ENCODE data around the gene IPO5.
"Not testable (repeated sequence)": the region's sequence is repeated elsewhere in the genome, so short reads cannot be mapped to it uniquely, and the experiment has no call there.

Gene IPO5

DNA sequence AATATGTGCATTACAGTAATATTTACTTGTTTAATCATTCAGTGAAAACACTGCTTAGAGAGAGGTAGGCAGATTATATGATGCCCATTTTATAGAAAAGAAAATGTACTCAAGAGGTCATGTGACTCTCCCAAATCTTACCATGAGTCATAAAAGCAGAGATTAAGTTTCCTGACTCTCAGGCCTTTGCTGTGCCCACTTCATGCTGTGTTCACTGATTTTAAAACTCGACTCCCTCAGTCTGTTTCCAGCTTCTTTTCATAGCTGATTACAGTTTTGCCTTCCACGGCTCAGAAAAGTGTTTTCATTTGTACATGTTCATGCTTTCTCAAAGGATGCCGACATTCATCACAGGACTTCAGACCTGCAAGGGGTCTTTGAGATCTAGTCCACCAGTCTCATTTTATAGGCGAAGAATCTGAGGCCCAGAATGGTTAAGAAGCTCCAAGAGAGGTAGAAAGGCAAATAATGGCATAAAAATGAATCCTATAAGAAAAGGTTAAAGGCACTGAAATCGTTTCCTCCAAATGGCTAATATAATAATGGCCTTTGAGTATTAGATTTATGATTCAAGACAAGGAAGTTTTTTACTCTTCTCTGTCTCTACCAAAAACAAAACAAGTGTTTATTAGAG lies 9.0 kb upstream of the IPO5 start:
- H3K27ac ChIP-seq, result no peak overlapping the region
- H3K4me3 ChIP-seq (ENCODE audit: low read depth in 1 of 2, low read length in 1 of 2), result no peak overlapping the region
- H3K4me1 ChIP-seq (ENCODE audit: control insufficient read depth in 1 of 2, insufficient read depth in 1 of 2, low read depth in 1 of 2, low read length in 1 of 2), result no peaks in the 10 kb centered on the region
- H3K9me3 ChIP-seq, result no peaks in the 10 kb centered on the region
- TF ChIP-seq, protein P1, sequence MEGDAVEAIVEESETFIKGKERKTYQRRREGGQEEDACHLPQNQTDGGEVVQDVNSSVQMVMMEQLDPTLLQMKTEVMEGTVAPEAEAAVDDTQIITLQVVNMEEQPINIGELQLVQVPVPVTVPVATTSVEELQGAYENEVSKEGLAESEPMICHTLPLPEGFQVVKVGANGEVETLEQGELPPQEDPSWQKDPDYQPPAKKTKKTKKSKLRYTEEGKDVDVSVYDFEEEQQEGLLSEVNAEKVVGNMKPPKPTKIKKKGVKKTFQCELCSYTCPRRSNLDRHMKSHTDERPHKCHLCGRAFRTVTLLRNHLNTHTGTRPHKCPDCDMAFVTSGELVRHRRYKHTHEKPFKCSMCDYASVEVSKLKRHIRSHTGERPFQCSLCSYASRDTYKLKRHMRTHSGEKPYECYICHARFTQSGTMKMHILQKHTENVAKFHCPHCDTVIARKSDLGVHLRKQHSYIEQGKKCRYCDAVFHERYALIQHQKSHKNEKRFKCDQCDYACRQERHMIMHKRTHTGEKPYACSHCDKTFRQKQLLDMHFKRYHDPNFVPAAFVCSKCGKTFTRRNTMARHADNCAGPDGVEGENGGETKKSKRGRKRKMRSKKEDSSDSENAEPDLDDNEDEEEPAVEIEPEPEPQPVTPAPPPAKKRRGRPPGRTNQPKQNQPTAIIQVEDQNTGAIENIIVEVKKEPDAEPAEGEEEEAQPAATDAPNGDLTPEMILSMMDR (IDR thresholded peaks at IDR 0.05), result no peak
- H3K36me3 ChIP-seq, result no peaks in the 10 kb centered on the region
- no peaks in the 10 kb centered on the region for H3K27me3 ChIP-seq

DNA sequence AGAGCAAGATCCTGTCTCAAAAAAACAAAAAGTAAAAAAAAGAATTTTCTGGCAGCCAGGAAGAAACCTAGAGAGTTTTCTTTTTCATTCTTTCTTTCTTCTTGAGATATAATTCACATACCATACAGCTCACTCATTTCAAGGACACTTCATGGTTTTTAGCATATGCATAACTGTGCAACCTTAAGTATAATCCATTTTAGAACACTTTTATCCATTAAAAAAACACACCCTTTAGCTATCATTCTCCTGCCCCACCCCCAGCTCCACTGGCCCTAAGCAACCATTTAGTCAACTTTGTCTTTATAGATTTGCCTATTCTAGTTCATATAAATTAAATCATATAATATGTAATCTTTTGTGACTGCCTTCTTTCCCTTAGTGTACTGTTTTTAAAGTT lies 8.1 kb upstream of the IPO5 start:
- TF ChIP-seq, protein P1 (IDR thresholded peaks at IDR 0.05), result no peak
- no peaks in the 10 kb centered on the region for H3K36me3 ChIP-seq
- H3K27me3 ChIP-seq, result no peaks in the 10 kb centered on the region
- H3K27ac ChIP-seq, result no peak overlapping the region
- H3K9me3 ChIP-seq, result no peaks in the 10 kb centered on the region
- no peaks in the 10 kb centered on the region for H3K4me1 ChIP-seq (ENCODE audit: control insufficient read depth in 1 of 2, insufficient read depth in 1 of 2, low read depth in 1 of 2, low read length in 1 of 2)
- no peak overlapping the region for H3K4me3 ChIP-seq (ENCODE audit: low read depth in 1 of 2, low read length in 1 of 2)

DNA sequence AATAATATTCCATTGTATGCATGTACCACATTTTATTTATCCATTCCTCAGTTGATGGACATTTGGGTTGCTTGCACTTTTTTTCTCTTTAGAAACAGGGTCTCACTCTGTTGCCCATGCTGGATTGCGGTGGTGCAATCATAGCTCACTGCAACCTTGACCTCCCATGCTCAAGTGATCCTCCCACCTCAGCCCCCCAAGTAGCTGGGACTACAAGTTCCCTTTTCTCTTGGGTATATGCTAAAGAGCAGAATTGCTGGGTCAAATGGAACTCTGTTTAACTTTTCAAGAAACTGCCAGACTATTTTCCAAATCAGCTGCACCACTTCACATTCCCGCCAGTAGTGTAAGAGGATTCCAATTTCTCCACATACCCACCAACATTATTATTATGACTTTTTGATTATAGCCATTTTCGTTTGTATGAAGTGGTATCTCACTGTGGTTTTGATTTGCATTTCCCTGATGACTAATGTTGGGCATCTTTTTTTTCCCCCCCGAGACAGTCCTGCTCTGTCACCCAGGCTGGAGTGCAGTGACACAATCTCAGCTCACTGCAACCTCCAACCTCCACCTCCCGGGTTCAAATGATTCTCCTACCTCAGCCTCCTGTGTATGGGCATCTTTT lies 7.6 kb upstream of the IPO5 start:
- Histone ChIP-seq H3K27me3 (no peaks in the 10 kb centered on the region), H3K36me3 (no peaks in the 10 kb centered on the region), H3K27ac (no peak overlapping the region), H3K4me1 (ENCODE audit: control insufficient read depth in 1 of 2, insufficient read depth in 1 of 2, low read depth in 1 of 2, low read length in 1 of 2) (no peaks in the 10 kb centered on the region), H3K9me3 (no peaks in the 10 kb centered on the region), H3K4me3 (ENCODE audit: low read depth in 1 of 2, low read length in 1 of 2) (no peak overlapping the region)
- TF ChIP-seq, protein P1 (IDR thresholded peaks at IDR 0.05), result no peak

DNA sequence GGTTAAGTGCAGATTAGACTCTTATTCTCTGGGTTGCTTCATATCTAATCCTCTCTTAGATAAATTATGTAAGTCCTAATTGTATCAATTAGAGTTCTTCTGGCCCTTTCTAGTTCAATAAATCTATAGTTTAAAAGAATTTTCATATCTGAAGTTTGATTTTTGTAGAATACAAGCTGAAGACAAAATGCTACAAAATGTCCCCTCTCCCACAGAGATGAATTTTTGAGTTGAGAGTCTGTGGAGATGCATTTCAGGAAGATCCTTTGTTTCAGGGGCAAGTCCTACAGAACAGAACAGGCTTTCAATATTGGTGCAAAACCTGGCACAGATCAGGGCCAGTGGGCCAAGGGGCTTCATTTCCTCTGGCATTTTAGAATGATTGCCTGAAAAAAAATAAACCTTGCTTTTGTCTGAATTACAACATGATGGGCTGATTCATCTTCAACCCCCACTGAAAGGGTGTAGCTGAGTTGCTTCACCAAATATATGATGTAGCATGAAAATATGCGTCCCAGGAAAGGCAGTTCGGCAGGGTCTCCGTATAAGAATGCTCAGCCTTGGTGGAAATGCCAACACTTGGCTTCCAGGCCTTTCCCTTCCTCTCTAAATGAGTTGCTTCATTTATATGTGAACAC lies 6.4 kb upstream of the IPO5 start:
- TF ChIP-seq, protein P1 (IDR thresholded peaks at IDR 0.05), result no peak
- no peaks in the 10 kb centered on the region for H3K27me3 ChIP-seq
- no peaks in the 10 kb centered on the region for H3K9me3 ChIP-seq
- H3K27ac ChIP-seq, result no peak overlapping the region
- no peak overlapping the region for H3K4me3 ChIP-seq (ENCODE audit: low read depth in 1 of 2, low read length in 1 of 2)
- H3K36me3 ChIP-seq, result no peaks in the 10 kb centered on the region
- H3K4me1 ChIP-seq (ENCODE audit: control insufficient read depth in 1 of 2, insufficient read depth in 1 of 2, low read depth in 1 of 2, low read length in 1 of 2), result no peaks in the 10 kb centered on the region

DNA sequence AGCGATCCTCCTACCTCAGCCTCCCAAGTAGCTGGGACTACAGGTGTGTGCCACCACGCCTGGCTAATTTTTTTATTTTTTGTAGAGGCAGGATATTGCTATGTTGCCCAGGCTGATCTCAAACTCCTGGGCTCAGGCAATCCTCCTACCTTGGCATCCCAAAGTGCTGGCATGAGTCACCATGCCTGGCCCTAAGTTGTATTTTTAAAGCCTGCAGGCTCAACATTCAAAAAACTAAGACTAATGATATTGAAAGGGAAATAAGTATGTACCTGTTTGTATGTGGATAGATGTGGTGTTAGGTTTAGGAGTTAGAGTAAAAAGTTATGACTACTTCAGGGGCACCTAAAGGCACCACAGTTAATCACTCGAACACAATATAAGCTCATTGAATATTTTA lies 5.4 kb upstream of the IPO5 start:
- TF ChIP-seq, protein P1 (IDR thresholded peaks at IDR 0.05), result no peak
- Histone ChIP-seq H3K4me3 (ENCODE audit: low read depth in 1 of 2, low read length in 1 of 2) (no peak overlapping the region), H3K4me1 (ENCODE audit: control insufficient read depth in 1 of 2, insufficient read depth in 1 of 2, low read depth in 1 of 2, low read length in 1 of 2) (no peaks in the 10 kb centered on the region), H3K27me3 (no peaks in the 10 kb centered on the region), H3K27ac (no peak overlapping the region), H3K9me3 (no peaks in the 10 kb centered on the region), H3K36me3 (no peaks in the 10 kb centered on the region)

DNA sequence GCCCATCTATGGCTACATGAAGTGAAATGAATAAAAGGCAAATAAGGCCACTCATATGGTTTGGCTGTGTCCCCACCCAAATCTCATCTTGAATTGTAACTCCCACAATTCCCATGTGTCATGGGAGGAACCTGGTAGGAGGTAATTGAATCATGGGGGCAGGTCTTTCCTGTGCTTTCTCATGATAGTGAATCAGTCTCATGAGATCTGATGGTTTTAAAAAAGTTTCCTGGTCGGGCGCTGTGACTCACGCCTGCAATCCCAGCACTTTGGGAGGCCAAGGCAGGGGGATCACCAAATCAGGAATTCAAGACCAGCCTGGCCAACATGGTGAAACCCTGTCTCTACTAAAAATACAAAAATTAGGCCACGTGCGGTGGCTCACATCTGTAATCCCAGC lies 4.2 kb upstream of the IPO5 start:
- H3K4me1 ChIP-seq (ENCODE audit: control insufficient read depth in 1 of 2, insufficient read depth in 1 of 2, low read depth in 1 of 2, low read length in 1 of 2); H3K27ac ChIP-seq; H3K4me3 ChIP-seq (ENCODE audit: low read depth in 1 of 2, low read length in 1 of 2); H3K36me3 ChIP-seq; H3K9me3 ChIP-seq; H3K27me3 ChIP-seq: not testable (repeated sequence)
